HL-60 (cell line): ENCODE results near the gene KIAA1549.

ENCODE experiments used
- DNase-seq, 2 experiments: peaks; one replicate each; pipeline ENCODE4 v3.0.0-alpha.2; 2010 to 2020; ENCODE audit warnings: low read depth in 1 of 2, low spot score in 1 of 2
- H3K27ac ChIP-seq: fragments of 250-450 bp; sonication (Bioruptor Pico); replicated peaks from 2 replicates; pipeline ENCODE4 v1.5.1; 2020; ENCODE audit warnings: mild to moderate bottlenecking, moderate library complexity
- H3K27me3 ChIP-seq: fragments of 250-450 bp; sonication (Bioruptor Pico); 2 replicates; pipeline ENCODE4 v1.5.1; 2021; ENCODE audit warnings: mild to moderate bottlenecking, moderate library complexity; ENCODE audit not compliant: insufficient read depth, poor library complexity, severe bottlenecking
- H3K4me3 ChIP-seq: replicated peaks from 2 replicates; pipeline ENCODE4 v1.5.1; 2011; ENCODE audit warnings: mild to moderate bottlenecking, control low read depth, low read length; ENCODE audit not compliant: insufficient read depth
- CTCF ChIP-seq: IDR thresholded peaks from one replicate; pipeline ENCODE4 v1.5.1; 2011; ENCODE audit warnings: low read length, control low read depth, inconsistent platforms; ENCODE audit not compliant: insufficient read depth
- GABPA ChIP-seq: IDR thresholded peaks from 2 replicates; pipeline ENCODE4 v1.6.1; 2012; ENCODE audit warnings: low read depth
- POLR2AphosphoS5 ChIP-seq: IDR thresholded peaks from 2 replicates; pipeline ENCODE4 v1.6.1; 2012; ENCODE audit warnings: low read depth
- REST ChIP-seq: IDR thresholded peaks from 2 replicates; pipeline ENCODE4 v1.6.1; 2012; ENCODE audit warnings: low read depth; ENCODE audit not compliant: insufficient replicate concordance
- SPI1 ChIP-seq: IDR thresholded peaks from 2 replicates; pipeline ENCODE4 v1.6.1; 2012; ENCODE audit warnings: low read depth, mild to moderate bottlenecking, borderline replicate concordance

KIAA1549 gene

GRCh38 chr7:138911007-138911406, 70.2 kb downstream of the KIAA1549 start:
- DNase-seq: no peak
- no peaks in the 10 kb centered on the region for H3K27me3 ChIP-seq
- H3K27ac ChIP-seq: no peak overlapping the region
- TF ChIP-seq SPI1: no peak
- no peak for TF ChIP-seq REST
- no peak for TF ChIP-seq POLR2AphosphoS5
- TF ChIP-seq CTCF: no peak
- no peak for TF ChIP-seq GABPA
- H3K4me3 ChIP-seq: no peak overlapping the region

GRCh38 chr7:138907850-138908249, 73.3 kb downstream of the KIAA1549 start:
- TF ChIP-seq POLR2AphosphoS5 (no peak), CTCF (no peak), SPI1 (no peak), REST (no peak), GABPA (no peak)
- no peak overlapping the region for H3K27ac ChIP-seq
- no peak for DNase-seq
- no peak overlapping the region for H3K4me3 ChIP-seq
- no peaks in the 10 kb centered on the region for H3K27me3 ChIP-seq

- Histone ChIP-seq H3K27ac (no peak overlapping the region), H3K4me3 (no peak overlapping the region), H3K27me3 (no peaks in the 10 kb centered on the region)
- DNase-seq: no peak
- no peak for TF ChIP-seq REST
- no peak for TF ChIP-seq SPI1
- TF ChIP-seq GABPA: no peak
- no peak for TF ChIP-seq POLR2AphosphoS5
- no peak for TF ChIP-seq CTCF
Measured at GRCh38 chr7:138907201-138907847, 73.9 kb downstream of the KIAA1549 start.
